ENCODE data around the gene HLA-DQB2. TPM values are rescaled to one million over a fixed set of nuclear protein-coding genes. Genes with fewer than 3 reads are reported as not detected.
A peak's percentile ranks its signal among the peaks of the same experiment; 100 is the strongest.

Gene HLA-DQB2
- total and polyA plus RNA-seq, 2 donors (not counting 3 experiments of a cell fraction or from before 2014, with no cell fraction given), result not detected

GRCh38 chr6:32796848-32797776, 33.8 kb upstream of the HLA-DQB2 start:
- Histone ChIP-seq H4K20me1 (replicated peaks; ENCODE audit: control insufficient read depth, extremely low read depth, insufficient read depth, low read length) (no peaks in the 10 kb centered on the region), H3K9me1 (replicated peaks; ENCODE audit: control insufficient read depth, extremely low read depth, insufficient read depth, low read length) (no peaks in the 10 kb centered on the region), H3K79me2 (ENCODE audit: control insufficient read depth, insufficient read depth, low read length) (no peaks in the 10 kb centered on the region), H3K9me3 (replicated peaks; ENCODE audit: control insufficient read depth, insufficient read depth, low read length) (no peaks in the 10 kb centered on the region), H3K27ac (ENCODE audit: insufficient read depth, low read depth, low read length) (no peak overlapping the region), H3K4me1 (ENCODE audit: control insufficient read depth, extremely low read depth, insufficient read depth, low read length) (no peaks in the 10 kb centered on the region), H3K9ac (replicated peaks; ENCODE audit: extremely low read depth, insufficient read depth, low read length) (no peak overlapping the region), H3K27me3 (ENCODE audit: control insufficient read depth in 2 of 2, insufficient read depth in 2 of 2, low read length in 2 of 2) (peaks cover 40 to 67% of the 10 kb centered on the region in 2 experiments), H3K4me3 (replicated peaks in 1 of 3; ENCODE audit: insufficient read depth in 1 of 3, low read depth in 1 of 3, low read length in 3 of 3) (peak overlapping the region in 1 of 3 experiments; percentile 19), H3K36me3 (ENCODE audit: control insufficient read depth in 2 of 2, extremely low read depth in 1 of 2, insufficient read depth in 2 of 2, low read length in 2 of 2) (no peaks in the 10 kb centered on the region), H2AFZ (ENCODE audit: low read depth, low read length) (peak overlapping the region; percentile 81), H3K4me2 (ENCODE audit: insufficient read depth, low read length) (peak overlapping the region; percentile 53)
- CTCF ChIA-PET, result interaction anchor here (0.6 to 6.2 kb wide), 10 partner anchors 11 to 552 kb away, joined by 3 to 63 read pairs (median 3); no protein-coding TSS in a partner anchor
- TF ChIP-seq POLR2AphosphoS5 (IDR thresholded peaks at IDR 0.05; ENCODE audit: insufficient read depth, low read depth, low read length), result no peak
- TF ChIP-seq CTCF (IDR thresholded peaks at IDR 0.05; ENCODE audit: extremely low read depth in 1 of 2, insufficient read depth in 1 of 2, low read depth in 1 of 2, low read length in 2 of 2), result peak; percentile 77 to 82
- DNase-seq (ENCODE audit: low read depth, low spot score), result peak; percentile 65
- dilution Hi-C loops (cut with MboI; ENCODE audit: extremely low pct_ligation_motif_present, low sequenced_read_pairs), result no loop called here
- no TSS peak for BruUV-seq (replicated peaks)
- POLR2A ChIA-PET, result no interaction called here
- intact Hi-C loops (cut with micrococcal nuclease), result loop anchor here (1.0 to 10.0 kb wide), 7 partner anchors 71 to 752 kb away; no protein-coding TSS in a partner anchor
- peak; percentile 96 for FAIRE-seq

- no peaks in the 10 kb centered on the region for H3K9me3 ChIP-seq (replicated peaks; ENCODE audit: control insufficient read depth, insufficient read depth, low read length)
- no peaks in the 10 kb centered on the region for H4K20me1 ChIP-seq (replicated peaks; ENCODE audit: control insufficient read depth, extremely low read depth, insufficient read depth, low read length)
- TF ChIP-seq EZH2 (IDR thresholded peaks at IDR 0.05; ENCODE audit: borderline replicate concordance, low read depth, low read length, severe bottlenecking) (no peak), POLR2A (IDR thresholded peaks at IDR 0.05; ENCODE audit: low read depth, low read length) (no peak), GATA2 (IDR thresholded peaks at IDR 0.05; ENCODE audit: insufficient read depth, insufficient read length, low read depth, low read length) (no peak), FOS (IDR thresholded peaks at IDR 0.05; ENCODE audit: borderline replicate concordance, insufficient read depth, low read length) (no peak)
- H3K4me3 ChIP-seq (replicated peaks in 1 of 3; ENCODE audit: insufficient read depth in 1 of 3, low read depth in 1 of 3, low read length in 3 of 3), result no peak overlapping the region
- no peak overlapping the region for H3K4me2 ChIP-seq (ENCODE audit: insufficient read depth, low read length)
- H3K36me3 ChIP-seq (ENCODE audit: control insufficient read depth in 2 of 2, extremely low read depth in 1 of 2, insufficient read depth in 2 of 2, low read length in 2 of 2), result no peaks in the 10 kb centered on the region
- H3K4me1 ChIP-seq (ENCODE audit: control insufficient read depth, extremely low read depth, insufficient read depth, low read length), result no peaks in the 10 kb centered on the region
- no peak overlapping the region for H2AFZ ChIP-seq (ENCODE audit: low read depth, low read length)
- no peak for DNase-seq (ENCODE audit: low read depth, low spot score)
- dilution Hi-C loops (cut with MboI; ENCODE audit: extremely low pct_ligation_motif_present, low sequenced_read_pairs) (no loop called here), intact Hi-C loops (cut with micrococcal nuclease) (loop anchor here (10.0 kb wide), 1 partner anchor 750 kb away; no protein-coding TSS in a partner anchor)
- no TSS peak for BruUV-seq (replicated peaks)
- ChIA-PET CTCF (interaction anchor here (0.7 to 2.4 kb wide), 8 partner anchors 9 to 549 kb away, joined by 3 to 15 read pairs (median 4); partner anchors contain the start of gene TAP2), POLR2A (no interaction called here)
- peaks cover 43 to 65% of the 10 kb centered on the region in 2 experiments for H3K27me3 ChIP-seq (ENCODE audit: control insufficient read depth in 2 of 2, insufficient read depth in 2 of 2, low read length in 2 of 2)
- H3K9ac ChIP-seq (replicated peaks; ENCODE audit: extremely low read depth, insufficient read depth, low read length), result no peak overlapping the region
- no peaks in the 10 kb centered on the region for H3K9me1 ChIP-seq (replicated peaks; ENCODE audit: control insufficient read depth, extremely low read depth, insufficient read depth, low read length)
- no peak overlapping the region for H3K27ac ChIP-seq (ENCODE audit: insufficient read depth, low read depth, low read length)
- no peaks in the 10 kb centered on the region for H3K79me2 ChIP-seq (ENCODE audit: control insufficient read depth, insufficient read depth, low read length)
- no peak for FAIRE-seq
Measured at GRCh38 chr6:32794510-32794909, 31.2 kb upstream of the HLA-DQB2 start.
